T-helper 2 cell treated with Interferon-gamma antibody and Interleukin-4, amounts not matched to agents 100 ng/mL and 5 ng/mL, for 36 hours (primary cell): Measurements from ENCODE around the gene NUMB. TPM values are rescaled to one million over a fixed set of nuclear protein-coding genes. Genes with fewer than 3 reads are reported as not detected.

Experiments
- intact Hi-C: fragments of 100-400 bp; cut with micrococcal nuclease; formaldehyde crosslinking; loops from one replicate; pipeline ENCODE4 v1.15.1; 2023
- total RNA-seq: library from RNA; stranded (reverse); gene quantifications from 2 replicates; pipeline ENCODE4 v1.2.3, GENCODE V29; 2022

NUMB gene
- total RNA-seq = 45.0 and 46.5 TPM in 2 replicates

- intact Hi-C loops = loop anchor here (1.0 to 5.0 kb wide), 7 partner anchors 14 to 940 kb away; partner anchors contain the start of genes ACOT2, ALDH6A1, LIN52 and RBM25
These were observed at the start of gene NUMB for GRCh38 chr14:73458183-73458976. Gene NUMB (minus strand): TSS chr14:73458546. CDS start chr14:73355751, 102,795 bp downstream.

- intact Hi-C loops = no loop called here
These were observed 45.3 kb upstream of the NUMB start for GRCh38 chr14:73503648-73504047.

- intact Hi-C loops = no loop called here
These were observed 43.8 kb upstream of the NUMB start for GRCh38 chr14:73502017-73502619.

- intact Hi-C loops = no loop called here
These were observed 42.0 kb upstream of the NUMB start for GRCh38 chr14:73500360-73500759.

- intact Hi-C loops = no loop called here
These were observed 36.2 kb upstream of the NUMB start for GRCh38 chr14:73494593-73494992.

GRCh38 chr14:73492670-73493069 is 34.3 kb upstream of the NUMB start:
- intact Hi-C loops = no loop called here

GRCh38 chr14:73492043-73492552 is 33.8 kb upstream of the NUMB start:
- intact Hi-C loops = no loop called here

GRCh38 chr14:73491256-73492042 is 33.1 kb upstream of the NUMB start:
- intact Hi-C loops = loop anchor here (1.0 to 2.0 kb wide), 5 partner anchors 33 to 527 kb away; partner anchors contain the start of genes ACOT2, BBOF1, ENTPD5 and NUMB

- intact Hi-C loops = loop anchor here (2.0 kb wide), 4 partner anchors 79 to 529 kb away; partner anchors contain the start of genes ACOT2, BBOF1, ENTPD5 and RBM25
These were observed 31.3 kb upstream of the NUMB start for GRCh38 chr14:73489481-73490175.

- intact Hi-C loops = no loop called here
These were observed 20.3 kb upstream of the NUMB start for GRCh38 chr14:73478684-73479083.

GRCh38 chr14:73477618-73478266 is 19.4 kb upstream of the NUMB start:
- intact Hi-C loops = no loop called here

- intact Hi-C loops = no loop called here
These were observed 18.1 kb upstream of the NUMB start for GRCh38 chr14:73476451-73476931.

- intact Hi-C loops = no loop called here
These were observed 16.6 kb upstream of the NUMB start for GRCh38 chr14:73474952-73475351.

- intact Hi-C loops = loop anchor here (1.0 to 2.0 kb wide), 3 partner anchors 14 to 299 kb away; partner anchors contain the start of gene NUMB
These were observed 14.1 kb upstream of the NUMB start for GRCh38 chr14:73472185-73473114.

- intact Hi-C loops = loop anchor here (1.0 to 2.0 kb wide), 3 partner anchors 13 to 298 kb away; partner anchors contain the start of gene NUMB
These were observed 13.3 kb upstream of the NUMB start for GRCh38 chr14:73471582-73472184.

- intact Hi-C loops = no loop called here
These were observed 10.6 kb upstream of the NUMB start for GRCh38 chr14:73468828-73469375.

GRCh38 chr14:73467800-73468199 is 9.5 kb upstream of the NUMB start:
- intact Hi-C loops = no loop called here

GRCh38 chr14:73467377-73467776 is 9.0 kb upstream of the NUMB start:
- intact Hi-C loops = no loop called here
